GM12878 (cell line): Measurements from ENCODE around the gene SNAPC4. TPM values are rescaled to one million over a fixed set of nuclear protein-coding genes. Genes with fewer than 3 reads are reported as not detected.
A peak's percentile ranks its signal among the peaks of the same experiment; 100 is the strongest.

Source experiments
- ATAC-seq: fragments of 200-7000 bp; cut with Tn5 transposase; 3 replicates; pipeline ENCODE4 v1.9.1; 2020; ENCODE audit warnings: mild to moderate bottlenecking, moderate library complexity
- BruUV-seq: library from RNA; stranded (reverse); fragments of 400-500 nt; replicated peaks from 2 replicates; lab custom pipeline; 2021; lab: Mats Ljungman, UMichigan
- CTCF ChIA-PET: fragments of 300-600 bp; sonication (Branson Sonifier 250); formaldehyde crosslinking; extraction: SDS; loops from one replicate; lab custom pipeline; 2021; ENCODE audit warnings: inconsistent platforms; lab: Yijun Ruan, JAX
- POLR2A ChIA-PET: fragments of 350-600 bp; formaldehyde crosslinking; extraction: SDS; loops from one replicate; lab custom pipeline; 2021; ENCODE audit warnings: inconsistent platforms; lab: Charles Lee
- RAD21 ChIA-PET: fragments of 300-600 bp; sonication (Branson Sonifier 250); formaldehyde crosslinking; loops from one replicate; lab custom pipeline; 2023; ENCODE audit warnings: antibody characterized with exemption; ENCODE audit not compliant: unreplicated experiment; lab: Charles Lee
- SMC1A ChIA-PET: fragments of 300-600 bp; sonication (Branson Sonifier 250); formaldehyde crosslinking; loops from one replicate; lab custom pipeline; 2023; ENCODE audit not compliant: unreplicated experiment, uncharacterized antibody; lab: Charles Lee
- DNase-seq: peaks from one replicate; pipeline ENCODE4 v3.0.0-alpha.2; 2011; ENCODE audit warnings: low read depth, low spot score
- FAIRE-seq: peaks from 3 replicates; lab custom pipeline; 2011; peaks lifted over from hg19 to GRCh38; lab: Jason Lieb, UNC
- H2AFZ ChIP-seq: 2 replicates; pipeline ENCODE4 v1.6.0; 2011; ENCODE audit warnings: low read depth, low read length, control low read depth; ENCODE audit not compliant: control insufficient read depth
- H3K27ac ChIP-seq: 2 replicates; pipeline ENCODE4 v1.5.1; 2011; ENCODE audit warnings: control low read depth; ENCODE audit not compliant: control insufficient read depth, insufficient read depth
- H3K27me3 ChIP-seq, 2 experiments: replicated peaks in 1 of 2; 2 replicates each; pipeline versions ENCODE4 v1.6.0 to v1.6.1; 2011; ENCODE audit warnings: low read length in 1 of 2; ENCODE audit not compliant: control insufficient read depth in 2 of 2, insufficient read depth in 2 of 2
- H3K36me3 ChIP-seq, 2 experiments: 2 replicates each; pipeline ENCODE4 v1.5.1; 2011; ENCODE audit warnings: low read length in 1 of 2; ENCODE audit not compliant: control insufficient read depth in 2 of 2, insufficient read depth in 2 of 2
- H3K4me1 ChIP-seq: 2 replicates; pipeline ENCODE4 v1.6.1; 2011; ENCODE audit warnings: mild to moderate bottlenecking, low read length, moderate library complexity, mixed read lengths; ENCODE audit not compliant: control insufficient read depth, insufficient read depth
- H3K4me2 ChIP-seq: 2 replicates; pipeline ENCODE4 v1.6.0; 2011; ENCODE audit warnings: control low read depth; ENCODE audit not compliant: control insufficient read depth, insufficient read depth
- H3K4me3 ChIP-seq: fragments of 200-600 bp; sonication (generic); 2 replicates; pipeline ENCODE4 v1.5.1; 2016
- H3K79me2 ChIP-seq: 2 replicates; pipeline ENCODE4 v1.6.0; 2011; ENCODE audit warnings: low read length; ENCODE audit not compliant: control insufficient read depth, insufficient read depth
- H3K9ac ChIP-seq: 2 replicates; pipeline ENCODE4 v1.8.0; 2011; ENCODE audit warnings: low read length, control low read depth, mixed read lengths; ENCODE audit not compliant: control insufficient read depth, insufficient read depth
- H3K9me3 ChIP-seq: replicated peaks from 3 replicates; pipeline ENCODE4 v1.5.1; 2011; ENCODE audit warnings: mild to moderate bottlenecking, low read length; ENCODE audit not compliant: control insufficient read depth, insufficient read depth
- H4K20me1 ChIP-seq: 2 replicates; pipeline ENCODE4 v1.6.0; 2011; ENCODE audit not compliant: control insufficient read depth, insufficient read depth
- CREM ChIP-seq: IDR thresholded peaks from 2 replicates; pipeline ENCODE4 v1.6.1; 2014; ENCODE audit warnings: antibody characterized with exemption, low read depth
- CUX1 ChIP-seq: IDR thresholded peaks from 2 replicates; pipeline ENCODE4 v1.6.1; 2012; ENCODE audit warnings: improper control_type of control experiment, low read depth, low read length; ENCODE audit not compliant: insufficient replicate concordance
- EP300 ChIP-seq, 2 experiments: fragments of 150-350 bp in 1 of 2; IDR thresholded peaks; 2 replicates each; pipeline ENCODE4 v1.6.1; 2011 to 2012; ENCODE audit warnings: low read depth in 2 of 2, low read length in 2 of 2, borderline replicate concordance in 1 of 2, improper control_type of control experiment in 1 of 2, inconsistent platforms in 1 of 2; ENCODE audit not compliant: control insufficient read depth in 1 of 2
- JUNB ChIP-seq: IDR thresholded peaks from 2 replicates; pipeline ENCODE4 v1.6.1; 2016; ENCODE audit warnings: antibody characterized with exemption, mild to moderate bottlenecking
- NFYA ChIP-seq: IDR thresholded peaks from 2 replicates; pipeline ENCODE4 v1.6.1; 2011; ENCODE audit warnings: low read depth, mild to moderate bottlenecking, low read length, improper control_type of control experiment, borderline replicate concordance
- NFYB ChIP-seq: IDR thresholded peaks from 2 replicates; pipeline ENCODE4 v1.6.1; 2011; ENCODE audit warnings: low read depth, mild to moderate bottlenecking, low read length, improper control_type of control experiment, moderate library complexity; ENCODE audit not compliant: insufficient read depth
- PAX8 ChIP-seq: fragments of 450-650 bp; IDR thresholded peaks from 2 replicates; pipeline ENCODE4 v1.6.1; 2017; ENCODE audit warnings: mild to moderate bottlenecking, moderate library complexity
- PBX3 ChIP-seq: IDR thresholded peaks from 2 replicates; pipeline ENCODE4 v1.6.1; 2011; ENCODE audit warnings: mild to moderate bottlenecking, low read depth, low read length, moderate library complexity; ENCODE audit not compliant: insufficient replicate concordance
- PML ChIP-seq: IDR thresholded peaks from 2 replicates; pipeline ENCODE4 v1.6.1; 2012; ENCODE audit warnings: low read length, inconsistent platforms
- SMAD5 ChIP-seq: IDR thresholded peaks from 2 replicates; pipeline ENCODE4 v1.6.1; 2016; ENCODE audit warnings: antibody characterized with exemption, low read depth
- USF2 ChIP-seq: IDR thresholded peaks from 2 replicates; pipeline ENCODE4 v1.6.1; 2011; ENCODE audit warnings: low read depth, low read length, improper control_type of control experiment, borderline replicate concordance
- YBX1 ChIP-seq: fragments of 450-650 bp; IDR thresholded peaks from 2 replicates; pipeline ENCODE4 v1.6.1; 2016; ENCODE audit warnings: antibody characterized with exemption
- ZBTB4 ChIP-seq: fragments of 450-650 bp; formaldehyde crosslinking; IDR thresholded peaks from 2 replicates; pipeline ENCODE4 v1.4.0; 2022; ENCODE audit warnings: mild to moderate bottlenecking, moderate library complexity
- ZNF207 ChIP-seq: fragments of 450-650 bp; IDR thresholded peaks from 2 replicates; pipeline ENCODE4 v1.6.1; 2014; ENCODE audit warnings: antibody characterized with exemption, mild to moderate bottlenecking, borderline replicate concordance
- WGBS: methylation state at CpG from one replicate; pipeline ENCODE4 v1.1.6; 2016; ENCODE audit warnings: low lambda C conversion rate; ENCODE audit not compliant: insufficient replicate concordance, insufficient coverage; ENCODE audit errors: missing lambda C conversion rate; 5-methylcytosine and 5-hydroxymethylcytosine counted together
- in situ Hi-C: fragments of 300-500 bp; cut with MboI; formaldehyde crosslinking; loops from 9 replicates; pipeline ENCODE4 v1.14.3; 2018; ENCODE audit warnings: mixed read lengths
- intact Hi-C: fragments of 100-400 bp; cut with micrococcal nuclease; formaldehyde crosslinking; loops from one replicate; pipeline ENCODE4 v1.14.2; 2022; ENCODE audit not compliant: unreplicated experiment
- polyA plus RNA-seq, 11 experiments: library from polyadenylated mRNA; depleted of rRNA in 4 of 11; unstranded in 6 of 11; stranded (reverse) in 5 of 11; fragments of >200 nt; fragmentation: Nextera tagmentation in 4 of 11; fragmentation: Illumina TruSeq in 1 of 11; extraction: Ambion mirVana in 4 of 11; extraction: Trizol in 1 of 11; gene quantifications; 1 replicate in 1 of 11; 2 replicates in 10 of 11; pipeline versions ENCODE4 v1.2.1 to v1.2.3, GENCODE V29; 2011 to 2016; ENCODE audit warnings: inconsistent platforms in 2 of 11, missing spikeins in 2 of 11, low read depth in 1 of 11
- total RNA-seq, 4 experiments: library from RNA; depleted of rRNA in 3 of 4; stranded (reverse); fragments of >200 nt in 3 of 4; fragmentation: Illumina TruSeq in 1 of 4; extraction: Trizol in 1 of 4; gene quantifications; 2 replicates each; pipeline versions ENCODE4 v1.2.1 to v1.2.3, GENCODE V29; 2013 to 2021

The SNAPC4 gene
- total and polyA plus RNA-seq, 10 of the 15 experiments (the other 5 are each of a cell fraction or from before 2014, with no cell fraction given) = 0.42 to 19.8 (median 7.0) TPM

- ChIA-PET RAD21 (no interaction called here), POLR2A (no interaction called here), CTCF (no interaction called here), SMC1A (no interaction called here)
- Histone ChIP-seq H3K36me3 (peaks cover 6 to 17% of the 10 kb centered on the region in 2 experiments; a peak in 3 of 4 replicates), H3K4me2 (0 out of 2 replicates have a peak overlapping the region, but pooled peaks have one; percentile 38), H3K27me3 (no peaks in the 10 kb centered on the region), H2AFZ (no peak overlapping the region), H3K27ac (no peak overlapping the region), H4K20me1 (no peaks in the 10 kb centered on the region), H3K9me3 (no peaks in the 10 kb centered on the region), H3K79me2 (peaks cover 54% of the 10 kb centered on the region), H3K9ac (no peak overlapping the region), H3K4me3 (no peak overlapping the region), H3K4me1 (peaks cover 42% of the 10 kb centered on the region)
- FAIRE-seq (no peak), DNase-seq (no peak), ATAC-seq (no peak)
- intact Hi-C loops = no loop called here
- WGBS = 79% methylated on average over 7 of the region's 7 CpGs
- no TSS peak for BruUV-seq
- in situ Hi-C loops = no loop called here
- TF ChIP-seq NFYA (no peak), PML (no peak), ZNF207 (no peak), PBX3 (no peak), YBX1 (no peak), CREM (no peak), ZBTB4 (CRISPR knock-in tag) (no peak), PAX8 (no peak), SMAD5 (no peak), JUNB (no peak), EP300 (IDR thresholded peaks at IDR 0.05; ENCODE audit: borderline replicate concordance in 1 of 2, control insufficient read depth in 1 of 2, low read depth in 2 of 2, low read length in 2 of 2) (no peak), CUX1 (no peak), NFYB (no peak), USF2 (no peak)
Measured at GRCh38 chr9:136407911-136408310, 7.9 kb upstream of the SNAPC4 start.
